Esophagus muscularis mucosa (tissue), 4 donors: Measurements from ENCODE around the gene DSC1.

ENCODE experiments used
- EP300 ChIP-seq: sonication (generic); formaldehyde crosslinking; IDR thresholded peaks from one replicate; pipeline ENCODE4 v1.6.1; 2017; ENCODE audit warnings: antibody characterized with exemption
- POLR2AphosphoS5 ChIP-seq, 2 donors: sonication (generic); formaldehyde crosslinking; IDR thresholded peaks; one replicate each; pipeline ENCODE4 v1.6.1; 2017; ENCODE audit warnings: antibody characterized with exemption in 2 of 2
- TF ChIP-seq, protein P1 (sequence below), 3 experiments: fragments of 200-600 bp in 2 of 3; fragments of 450-650 bp in 1 of 3; sonication (generic) in 2 of 3; IDR thresholded peaks; one replicate each; pipeline ENCODE4 v1.5.1; 2017 to 2019; ENCODE audit warnings: antibody characterized with exemption in 3 of 3, mild to moderate bottlenecking in 2 of 3, moderate library complexity in 1 of 3

GRCh38 chr18:31156821-31157763, 5.6 kb downstream of the DSC1 start:
- TF ChIP-seq, protein P1, sequence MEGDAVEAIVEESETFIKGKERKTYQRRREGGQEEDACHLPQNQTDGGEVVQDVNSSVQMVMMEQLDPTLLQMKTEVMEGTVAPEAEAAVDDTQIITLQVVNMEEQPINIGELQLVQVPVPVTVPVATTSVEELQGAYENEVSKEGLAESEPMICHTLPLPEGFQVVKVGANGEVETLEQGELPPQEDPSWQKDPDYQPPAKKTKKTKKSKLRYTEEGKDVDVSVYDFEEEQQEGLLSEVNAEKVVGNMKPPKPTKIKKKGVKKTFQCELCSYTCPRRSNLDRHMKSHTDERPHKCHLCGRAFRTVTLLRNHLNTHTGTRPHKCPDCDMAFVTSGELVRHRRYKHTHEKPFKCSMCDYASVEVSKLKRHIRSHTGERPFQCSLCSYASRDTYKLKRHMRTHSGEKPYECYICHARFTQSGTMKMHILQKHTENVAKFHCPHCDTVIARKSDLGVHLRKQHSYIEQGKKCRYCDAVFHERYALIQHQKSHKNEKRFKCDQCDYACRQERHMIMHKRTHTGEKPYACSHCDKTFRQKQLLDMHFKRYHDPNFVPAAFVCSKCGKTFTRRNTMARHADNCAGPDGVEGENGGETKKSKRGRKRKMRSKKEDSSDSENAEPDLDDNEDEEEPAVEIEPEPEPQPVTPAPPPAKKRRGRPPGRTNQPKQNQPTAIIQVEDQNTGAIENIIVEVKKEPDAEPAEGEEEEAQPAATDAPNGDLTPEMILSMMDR (IDR thresholded peaks at IDR 0.05): no peak
- no peak for TF ChIP-seq EP300
- no peak for TF ChIP-seq POLR2AphosphoS5 (IDR thresholded peaks at IDR 0.05)
